Measurements from ENCODE around the gene GTF3C5.

The GTF3C5 gene

GRCh38 chr9:133029994-133030316 lies 842 bp upstream of the GTF3C5 start:
- peak; percentile 24 for DNase-seq (ENCODE audit: low spot score)

- DNase-seq (ENCODE audit: low spot score) = no peak
Observed at GRCh38 chr9:133031130-133031422, 279 bp downstream of the GTF3C5 start.

DNA sequence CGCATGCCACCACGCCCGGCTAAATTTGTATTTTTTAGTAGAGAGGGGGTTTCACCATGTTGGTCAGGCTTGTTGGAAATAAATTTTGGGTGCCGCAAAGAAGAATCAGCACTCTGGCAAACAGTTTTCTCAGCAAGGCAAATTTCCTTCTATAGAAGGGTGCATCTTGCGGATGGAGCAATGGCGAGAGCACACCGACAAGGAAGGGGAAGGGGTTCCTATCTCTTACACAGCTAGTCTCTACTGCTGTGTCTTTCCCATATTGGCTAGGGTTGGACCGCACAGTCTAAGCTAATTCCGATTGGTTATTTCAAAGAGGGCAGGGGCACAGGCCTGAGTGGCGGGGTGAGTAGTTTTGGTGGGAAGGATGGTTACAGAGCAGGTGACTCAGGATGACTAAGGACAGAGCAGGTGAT lies 707 bp downstream of the GTF3C5 start:
- DNase-seq (ENCODE audit: low spot score) = no peak

GRCh38 chr9:133032171-133032570 lies 1.4 kb downstream of the GTF3C5 start:
- no peak for DNase-seq (ENCODE audit: low spot score)

DNA sequence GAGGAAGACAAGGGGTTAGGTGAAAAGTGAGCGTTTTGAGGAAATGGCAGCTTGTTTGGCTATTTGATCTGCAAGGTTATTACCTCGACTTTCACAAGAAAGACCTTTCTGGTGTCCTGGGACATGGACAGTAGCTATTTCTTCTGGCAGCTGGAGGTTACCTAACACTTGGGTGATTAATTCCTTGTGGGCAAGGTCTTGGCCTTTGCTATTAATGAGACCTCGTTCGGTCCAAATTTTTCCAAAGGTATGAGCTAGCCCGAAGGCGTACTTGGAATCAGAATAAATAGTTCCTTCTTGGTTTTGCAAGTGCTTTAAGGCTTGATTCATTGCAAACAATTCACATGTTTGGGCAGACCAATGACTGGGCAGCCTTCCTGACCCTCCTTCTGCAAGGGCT lies 4.9 kb downstream of the GTF3C5 start:
- DNase-seq (ENCODE audit: low spot score) = no peak

DNA sequence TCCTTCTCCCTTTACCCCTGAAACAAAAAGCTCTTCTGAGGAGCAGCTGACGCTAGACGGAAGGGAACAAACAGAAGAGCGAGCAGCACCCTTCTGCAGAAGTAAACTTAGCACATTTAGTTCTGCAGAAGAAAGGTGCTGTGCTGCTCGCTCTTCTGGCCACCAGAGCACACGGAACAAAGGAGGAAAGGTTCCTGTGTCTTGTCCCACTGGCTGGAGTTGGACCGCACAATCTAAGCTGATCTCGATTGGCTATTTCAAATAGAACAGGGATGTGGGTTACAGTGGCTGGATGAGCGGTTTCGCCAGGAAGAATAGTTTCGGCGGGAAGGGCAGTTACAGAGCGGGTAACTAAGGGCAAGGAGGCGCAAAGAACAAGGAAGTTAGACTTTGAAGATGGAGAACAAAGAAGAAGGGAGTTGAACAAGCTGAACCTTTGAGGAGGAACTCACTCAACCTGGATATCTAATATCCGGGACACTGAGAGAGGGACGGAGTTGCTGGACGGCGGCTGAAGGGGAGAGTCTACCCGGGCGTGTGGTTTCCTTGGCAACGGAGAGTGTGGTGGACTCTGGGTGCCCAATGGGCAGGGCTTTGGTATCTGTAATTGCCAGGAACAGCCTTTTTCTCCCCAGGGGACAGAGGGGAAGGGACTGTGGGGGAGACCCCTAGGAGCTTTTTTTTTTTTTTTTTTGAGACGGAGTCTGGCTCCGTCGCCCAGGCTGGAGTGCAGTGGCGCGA lies 7.1 kb downstream of the GTF3C5 start:
- no peak for DNase-seq (ENCODE audit: low spot score)

DNA sequence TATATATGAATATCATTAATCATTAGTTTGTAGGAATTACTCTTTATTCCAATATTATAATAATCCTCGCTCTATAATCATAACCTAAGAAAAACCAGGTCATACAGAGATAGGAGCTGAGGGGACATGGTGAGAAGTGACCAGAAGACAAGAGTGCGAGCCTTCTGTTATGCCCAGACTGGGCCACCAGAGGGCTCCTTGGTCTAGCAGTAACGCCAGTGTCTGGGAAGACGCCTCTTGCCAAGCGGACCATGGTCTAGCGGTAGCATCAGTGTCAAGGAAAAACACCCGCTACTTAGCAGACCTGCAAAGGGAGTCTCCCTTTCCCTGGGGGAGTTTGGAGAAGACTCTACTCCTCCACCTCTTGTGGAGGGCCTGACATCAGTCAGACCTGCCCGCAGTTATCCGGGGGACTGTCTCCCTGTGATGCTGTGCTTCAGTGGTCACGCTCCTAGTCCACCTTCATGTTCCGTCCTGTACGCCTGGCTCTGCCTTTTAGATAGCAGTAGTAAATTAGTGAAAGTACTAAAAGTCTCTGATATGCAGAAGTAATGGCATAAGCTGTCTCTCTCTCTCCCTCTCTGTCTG lies 10.2 kb downstream of the GTF3C5 start:
- DNase-seq (ENCODE audit: low spot score) = peak; percentile 48

DNA sequence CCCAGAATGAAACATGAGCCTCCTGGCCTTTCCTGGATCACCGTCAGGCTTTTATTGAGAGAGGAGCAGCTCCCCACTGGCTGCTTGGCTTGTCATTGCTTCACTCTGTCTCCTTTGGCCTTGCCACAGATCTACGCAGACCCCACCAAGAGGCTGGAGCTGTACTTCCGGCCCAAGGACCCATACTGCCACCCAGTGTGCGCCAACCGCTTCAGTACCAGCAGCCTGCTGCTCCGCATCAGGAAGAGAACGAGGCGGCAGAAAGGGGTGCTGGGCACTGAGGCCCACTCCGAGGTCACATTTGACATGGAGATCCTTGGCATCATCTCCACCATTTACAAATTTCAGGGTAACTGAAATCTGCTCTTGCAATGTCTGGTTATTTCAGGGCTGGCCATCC lies 11.2 kb downstream of the GTF3C5 start:
- DNase-seq (ENCODE audit: low spot score) = no peak

DNA sequence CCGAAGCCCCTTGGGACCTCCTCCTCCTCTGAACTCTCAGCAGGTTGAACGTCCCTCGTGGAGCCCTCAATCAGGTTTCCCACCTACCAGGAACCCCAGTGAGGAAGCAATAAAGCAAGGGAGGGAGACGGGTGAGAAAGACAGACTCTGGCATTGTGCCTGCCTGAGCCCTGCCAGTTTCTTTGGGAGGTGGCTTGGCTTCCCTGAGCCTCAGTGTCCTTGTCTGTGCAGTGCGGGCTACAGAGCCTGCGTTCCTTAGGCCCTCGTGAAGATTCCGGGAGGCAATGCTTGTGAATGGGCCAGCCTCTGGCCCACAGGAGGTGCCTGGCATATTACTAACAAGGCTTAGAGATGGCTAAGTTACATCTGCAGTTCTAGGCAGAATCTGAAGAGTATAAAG lies 11.9 kb downstream of the GTF3C5 start:
- DNase-seq (ENCODE audit: low spot score) = no peak

GRCh38 chr9:133043449-133044035 lies 12.7 kb downstream of the GTF3C5 start:
- DNase-seq (ENCODE audit: low spot score) = no peak

DNA sequence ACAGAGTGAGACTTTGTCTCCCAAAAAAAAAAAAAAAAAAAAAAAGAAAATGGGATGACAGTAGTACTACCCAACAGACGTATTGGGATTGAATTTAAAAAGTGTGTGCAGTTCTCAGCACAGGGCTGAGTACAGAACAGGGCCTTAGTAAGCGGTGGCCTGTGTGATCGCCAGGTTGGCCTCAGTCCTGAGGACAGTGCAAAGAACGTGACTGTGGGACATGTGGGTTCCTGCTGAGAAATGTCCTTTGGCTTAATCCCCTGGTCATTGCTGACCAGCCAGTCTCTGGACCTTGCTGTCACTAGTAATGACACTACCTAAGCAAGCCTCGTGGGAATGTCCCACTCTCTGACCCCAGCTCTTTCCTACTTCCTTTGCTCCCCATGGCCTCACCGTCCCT lies 13.3 kb downstream of the GTF3C5 start:
- DNase-seq (ENCODE audit: low spot score) = no peak

DNA sequence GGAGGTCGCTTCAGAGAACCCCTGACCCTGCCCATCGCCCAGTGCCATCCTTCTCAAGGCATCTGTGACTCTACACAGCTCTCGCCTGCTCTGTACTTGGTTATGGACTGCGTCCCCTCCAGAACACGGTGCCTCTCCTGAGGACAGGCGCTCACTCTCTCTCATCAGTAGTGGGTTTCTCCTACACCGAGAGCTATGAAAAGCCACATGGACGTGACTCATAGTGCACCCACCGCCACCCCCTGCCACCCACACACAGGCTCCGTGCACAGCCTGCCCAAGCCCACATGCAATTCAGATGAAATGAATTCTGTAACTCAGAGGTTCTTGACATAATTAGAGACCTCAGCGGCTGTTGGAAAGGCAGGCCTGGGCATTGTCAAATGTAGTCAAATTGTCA lies 13.9 kb downstream of the GTF3C5 start:
- peak; percentile 41 for DNase-seq (ENCODE audit: low spot score)

- no peak for DNase-seq (ENCODE audit: low spot score)
Observed at GRCh38 chr9:133045132-133045531, 14.3 kb downstream of the GTF3C5 start.

DNA sequence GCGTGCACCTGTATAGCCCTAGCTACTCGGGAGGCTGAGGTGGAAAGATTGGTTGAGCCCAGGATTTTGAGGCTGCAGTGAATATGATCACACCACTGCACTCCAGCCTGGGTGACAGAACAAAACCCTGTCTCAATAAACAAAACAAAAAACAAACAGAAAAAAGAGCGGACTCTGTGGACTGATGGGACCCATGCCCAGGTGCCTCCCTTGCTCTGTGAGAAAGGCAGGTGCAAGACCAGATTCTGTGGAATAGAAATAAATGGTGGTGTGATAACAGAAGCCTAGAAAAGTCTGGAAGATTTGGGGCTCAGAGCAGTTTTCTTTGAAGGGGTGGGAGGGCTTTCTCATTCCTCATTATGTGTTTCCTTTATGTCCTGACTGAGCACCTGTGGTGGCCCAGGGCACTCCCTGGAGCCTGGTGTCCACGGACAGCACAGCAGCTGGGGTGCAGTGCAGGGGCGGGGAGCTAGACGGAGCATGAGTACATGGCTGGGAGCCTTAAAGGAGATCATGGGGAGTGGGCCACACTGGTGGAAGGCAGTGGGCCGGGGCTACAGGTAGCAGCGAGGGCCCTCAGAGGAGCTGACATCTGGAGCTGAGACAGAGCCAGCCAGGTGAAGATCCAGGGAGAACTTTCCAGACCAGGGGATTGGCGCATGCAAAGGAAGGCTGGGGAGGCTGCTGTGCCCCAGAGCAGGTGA lies 15.6 kb downstream of the GTF3C5 start:
- no peak for DNase-seq (ENCODE audit: low spot score)

DNA sequence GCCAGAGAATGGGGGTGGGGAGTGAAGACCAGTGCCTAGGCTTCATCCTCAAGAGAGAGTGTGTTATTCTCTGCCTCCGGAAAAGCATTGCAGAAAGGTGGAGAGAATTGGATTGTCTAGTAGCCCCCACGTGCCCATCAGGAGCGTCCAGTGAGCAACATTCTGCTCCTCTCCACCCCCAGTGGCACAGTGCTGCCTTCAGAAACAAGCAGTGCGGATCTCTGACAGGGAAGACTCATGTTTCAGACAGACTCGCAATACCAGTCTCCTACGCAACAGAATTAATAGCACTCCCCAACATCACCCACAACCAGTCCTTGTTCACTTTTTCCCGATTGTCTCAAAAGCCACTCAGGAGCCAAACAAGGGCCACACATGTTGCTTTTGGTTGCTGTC lies 16.1 kb downstream of the GTF3C5 start:
- DNase-seq (ENCODE audit: low spot score) = peak; percentile 54

GRCh38 chr9:133048595-133048994 lies 17.8 kb downstream of the GTF3C5 start:
- DNase-seq (ENCODE audit: low spot score) = peak; percentile 58

DNA sequence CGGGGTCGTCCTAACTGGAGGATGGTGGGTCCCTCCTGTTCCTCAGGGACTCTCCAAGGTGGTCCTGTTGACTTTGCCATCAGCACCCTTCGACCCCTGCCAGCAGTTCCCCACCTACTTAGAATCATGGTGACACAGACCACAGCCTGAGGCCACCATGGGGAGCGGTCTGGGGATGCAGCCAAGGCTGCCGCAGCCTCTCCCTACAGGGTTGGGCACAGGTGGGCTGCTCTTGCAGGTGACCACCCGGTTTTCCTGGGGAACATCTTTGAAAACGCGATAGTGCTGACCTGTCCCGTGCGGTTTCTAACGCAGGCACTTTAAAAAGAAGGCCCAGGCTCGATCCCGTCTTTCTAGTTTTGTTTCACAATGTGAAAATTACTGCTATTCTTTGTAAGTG lies 18.2 kb downstream of the GTF3C5 start:
- DNase-seq (ENCODE audit: low spot score) = no peak

DNA sequence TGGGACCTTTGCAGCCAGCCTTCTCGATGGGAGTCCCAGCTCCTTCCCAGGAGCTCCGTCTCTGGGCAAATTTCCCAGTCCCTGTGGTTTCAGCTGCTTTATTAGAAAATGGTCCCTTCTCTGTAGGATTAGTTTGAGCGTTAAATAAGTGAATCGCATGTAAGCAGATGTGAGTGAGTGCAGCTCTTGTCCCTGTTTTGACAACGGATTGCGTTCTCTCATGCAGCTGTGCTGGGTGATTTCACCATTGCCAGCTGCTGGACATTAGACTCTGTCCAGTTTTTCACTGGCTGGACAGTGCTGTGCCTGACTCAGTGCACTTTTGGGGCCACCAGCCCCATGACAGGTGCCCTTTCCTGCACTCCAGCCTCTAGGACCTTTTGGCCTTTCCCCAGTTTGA lies 19.3 kb downstream of the GTF3C5 start:
- DNase-seq (ENCODE audit: low spot score) = peak; percentile 67

DNA sequence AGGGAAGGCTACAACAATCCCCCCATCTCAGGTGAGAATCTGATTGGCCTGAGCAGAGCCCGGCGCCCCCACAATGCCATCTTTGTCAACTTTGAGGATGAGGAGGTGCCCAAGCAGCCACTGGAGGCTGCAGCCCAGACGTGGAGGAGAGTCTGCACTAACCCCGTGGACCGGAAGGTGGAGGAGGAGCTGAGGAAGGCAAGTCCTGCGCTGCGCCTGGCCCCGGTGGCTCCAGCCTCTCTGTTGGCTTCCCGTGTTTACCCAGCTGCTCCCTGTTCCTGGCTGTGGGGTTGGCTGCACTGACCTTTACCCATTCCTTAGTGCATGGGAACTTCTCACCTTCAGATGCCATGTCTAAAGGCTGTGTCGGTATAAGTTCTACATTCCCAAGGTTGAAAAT lies 20.0 kb downstream of the GTF3C5 start:
- DNase-seq (ENCODE audit: low spot score) = no peak

- DNase-seq (ENCODE audit: low spot score) = no peak
Observed at GRCh38 chr9:133051281-133051900, 20.6 kb downstream of the GTF3C5 start.

GRCh38 chr9:133051966-133052539 lies 21.3 kb downstream of the GTF3C5 start:
- DNase-seq (ENCODE audit: low spot score) = no peak

DNA sequence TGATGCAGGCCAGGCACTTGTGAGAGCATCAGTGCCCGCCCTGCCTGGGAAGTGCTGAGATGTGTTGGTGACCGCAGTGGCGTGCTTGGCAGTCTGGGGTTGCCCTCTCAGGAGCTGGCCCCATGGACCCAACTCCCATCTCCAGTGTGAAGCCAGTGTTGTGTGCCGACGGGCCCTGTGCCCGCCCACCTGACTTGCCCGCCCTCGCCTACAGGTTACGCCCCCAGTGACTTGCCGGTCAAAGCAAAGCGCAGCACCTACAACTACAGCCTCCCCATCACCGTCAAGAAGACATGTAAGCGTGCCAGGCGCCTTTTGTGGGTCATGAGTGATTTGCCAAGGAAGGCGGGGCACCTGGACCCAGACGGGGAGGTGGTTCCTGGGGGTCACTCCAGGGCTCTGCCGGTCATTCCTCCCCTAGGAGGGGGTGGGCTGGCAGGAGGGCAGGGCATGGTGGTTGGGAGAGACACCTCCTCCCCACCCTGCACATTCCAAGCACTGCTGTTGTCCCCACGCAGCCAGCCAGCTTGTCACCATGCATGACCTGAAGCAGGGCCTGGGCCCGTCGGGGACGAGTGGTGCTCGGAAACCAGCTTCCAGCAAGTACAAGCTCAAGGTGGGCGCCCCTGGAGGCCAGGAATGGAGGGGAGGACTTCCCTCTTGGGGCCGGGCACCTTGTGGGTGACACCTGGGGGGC lies 23.5 kb downstream of the GTF3C5 start:
- DNase-seq (ENCODE audit: low spot score) = no peak

Measured in Ammon's horn (tissue), 1 donor.